ENCODE data around the gene SARDH.

Gene SARDH

GRCh38 chr9:133779081-133779480, 40.9 kb upstream of the SARDH start:
- no peak for TF ChIP-seq CTCF (conservative IDR thresholded peaks at IDR 0.05; ENCODE audit: low read depth, low read length)
- DNase-seq (ENCODE audit: low read depth), result no peak
- H3K4me3 ChIP-seq (ENCODE audit: low read depth, low read length), result no peak overlapping the region

- no peak for TF ChIP-seq CTCF (conservative IDR thresholded peaks at IDR 0.05; ENCODE audit: low read depth, low read length)
- no peak overlapping the region for H3K4me3 ChIP-seq (ENCODE audit: low read depth, low read length)
- DNase-seq (ENCODE audit: low read depth), result no peak
These were observed 40.3 kb upstream of the SARDH start for GRCh38 chr9:133778336-133779013.

- no peak for TF ChIP-seq CTCF (conservative IDR thresholded peaks at IDR 0.05; ENCODE audit: low read depth, low read length)
- no peak for DNase-seq (ENCODE audit: low read depth)
- no peak overlapping the region for H3K4me3 ChIP-seq (ENCODE audit: low read depth, low read length)
These were observed 39.7 kb upstream of the SARDH start for GRCh38 chr9:133777871-133778270.

- H3K4me3 ChIP-seq (ENCODE audit: low read depth, low read length), result no peak overlapping the region
- no peak for TF ChIP-seq CTCF (conservative IDR thresholded peaks at IDR 0.05; ENCODE audit: low read depth, low read length)
- no peak for DNase-seq (ENCODE audit: low read depth)
These were observed 39.1 kb upstream of the SARDH start for GRCh38 chr9:133777068-133777791.

GRCh38 chr9:133775951-133776905, 38.1 kb upstream of the SARDH start:
- TF ChIP-seq CTCF (conservative IDR thresholded peaks at IDR 0.05; ENCODE audit: low read depth, low read length), result no peak
- H3K4me3 ChIP-seq (ENCODE audit: low read depth, low read length), result no peak overlapping the region
- no peak for DNase-seq (ENCODE audit: low read depth)

GRCh38 chr9:133775291-133775690, 37.1 kb upstream of the SARDH start:
- no peak for TF ChIP-seq CTCF (conservative IDR thresholded peaks at IDR 0.05; ENCODE audit: low read depth, low read length)
- no peak overlapping the region for H3K4me3 ChIP-seq (ENCODE audit: low read depth, low read length)
- no peak for DNase-seq (ENCODE audit: low read depth)
